WTC11 (cell line): ENCODE results near the gene PIP4K2C. TPM values are rescaled to one million over a fixed set of nuclear protein-coding genes. Genes with fewer than 3 reads are reported as not detected.

Experiments used
- ATAC-seq: fragments of 200-7000 bp; cut with Tn5 transposase; 2 replicates; pipeline ENCODE4 v1.10.0; 2021; ENCODE audit warnings: mild to moderate bottlenecking, moderate library complexity
- CTCF ChIA-PET: fragments of 300-600 bp; sonication (Branson Sonifier 250); formaldehyde crosslinking; loops from one replicate; lab custom pipeline; 2021; ENCODE audit warnings: antibody characterized with exemption; lab: Charles Lee
- POLR2A ChIA-PET: fragments of 350-600 bp; sonication (Branson Sonifier 250); formaldehyde crosslinking; loops from one replicate; lab custom pipeline; 2021; ENCODE audit warnings: antibody characterized with exemption; lab: Charles Lee
- DNase-seq: peaks from one replicate; pipeline ENCODE4 v3.0.0; 2021; ENCODE audit warnings: low spot score
- H3K27ac Mint-ChIP-seq: 2 replicates; pipeline ENCODE4 v1.8.0; 2021; ENCODE audit warnings: mixed read lengths
- H3K27me3 Mint-ChIP-seq: 2 replicates; pipeline ENCODE4 v1.8.0; 2021; ENCODE audit warnings: low read depth, mild to moderate bottlenecking, moderate library complexity, mixed read lengths
- H3K36me3 Mint-ChIP-seq: 2 replicates; pipeline ENCODE4 v1.8.0; 2021; ENCODE audit warnings: mixed read lengths
- H3K4me1 Mint-ChIP-seq: 2 replicates; pipeline ENCODE4 v1.8.0; 2022; ENCODE audit warnings: mixed read lengths
- H3K4me3 Mint-ChIP-seq: 2 replicates; pipeline ENCODE4 v1.8.0; 2021; ENCODE audit warnings: mild to moderate bottlenecking, moderate library complexity, mixed read lengths
- H3K9me3 Mint-ChIP-seq: 2 replicates; pipeline ENCODE4 v1.8.0; 2021; ENCODE audit warnings: mixed read lengths
- ESRRA ChIP-seq: sonication (generic); formaldehyde crosslinking; IDR thresholded peaks from 2 replicates; pipeline ENCODE4 v1.8.1; 2022; ENCODE audit warnings: mild to moderate bottlenecking, missing genetic modification reagents, borderline replicate concordance
- GTF2I ChIP-seq: fragments of 250-450 bp; sonication (Bioruptor Pico); conservative IDR thresholded peaks from 2 replicates; pipeline ENCODE4 v1.4.0; 2021; ENCODE audit warnings: mild to moderate bottlenecking
- IRF1 ChIP-seq: sonication (generic); formaldehyde crosslinking; IDR thresholded peaks from 2 replicates; pipeline ENCODE4 v1.8.0; 2023; ENCODE audit warnings: missing genetic modification reagents
- IRF2 ChIP-seq: sonication (generic); formaldehyde crosslinking; IDR thresholded peaks from 2 replicates; pipeline ENCODE4 v1.8.0; 2022; ENCODE audit warnings: low read depth, missing genetic modification reagents, borderline replicate concordance
- JAZF1 ChIP-seq: fragments of 250-450 bp; sonication (Bioruptor Pico); IDR thresholded peaks from 2 replicates; pipeline ENCODE4 v1.9.0; 2021; ENCODE audit warnings: moderate library complexity, mild to moderate bottlenecking, inconsistent platforms
- MAX ChIP-seq: sonication (generic); formaldehyde crosslinking; IDR thresholded peaks from 2 replicates; pipeline ENCODE4 v1.8.0; 2022; ENCODE audit warnings: mild to moderate bottlenecking, missing genetic modification reagents
- NFYB ChIP-seq: sonication (generic); formaldehyde crosslinking; conservative IDR thresholded peaks from 2 replicates; pipeline ENCODE4 v1.8.0; 2022; ENCODE audit warnings: low read depth, missing genetic modification reagents
- PRDM15 ChIP-seq: sonication (generic); formaldehyde crosslinking; IDR thresholded peaks from 2 replicates; pipeline ENCODE4 v1.8.0; 2022; ENCODE audit warnings: missing genetic modification reagents
- USF1 ChIP-seq: sonication (generic); formaldehyde crosslinking; IDR thresholded peaks from 2 replicates; pipeline ENCODE4 v1.8.0; 2022; ENCODE audit warnings: mild to moderate bottlenecking, missing genetic modification reagents
- USF2 ChIP-seq: sonication (generic); formaldehyde crosslinking; IDR thresholded peaks from 2 replicates; pipeline ENCODE4 v1.8.1; 2023; ENCODE audit warnings: mild to moderate bottlenecking, missing genetic modification reagents, moderate library complexity
- ZNF121 ChIP-seq: sonication (generic); formaldehyde crosslinking; IDR thresholded peaks from 2 replicates; pipeline ENCODE4 v1.8.0; 2023; ENCODE audit warnings: missing genetic modification reagents
- ZNF263 ChIP-seq: sonication (generic); formaldehyde crosslinking; IDR thresholded peaks from 2 replicates; pipeline ENCODE4 v1.8.1; 2022; ENCODE audit warnings: low read depth, mild to moderate bottlenecking, moderate library complexity, missing genetic modification reagents
- ZNF671 ChIP-seq: fragments of 250-450 bp; sonication (Bioruptor Pico); IDR thresholded peaks from 2 replicates; pipeline ENCODE4 v1.8.0; 2021; ENCODE audit warnings: mild to moderate bottlenecking
- total RNA-seq: library from RNA; stranded (reverse); gene quantifications from 3 replicates; pipeline ENCODE4 v1.2.3, GENCODE V29; 2021

Gene PIP4K2C
- total RNA-seq, 1 experiment from 2014 or later, result 25.4 TPM

GRCh38 chr12:57612711-57613426, 21.9 kb downstream of the PIP4K2C start:
- H3K4me3 Mint-ChIP-seq, result peak overlapping the region; percentile 76; the same call in 1 of the 2 replicates
- H3K4me1 Mint-ChIP-seq, result peaks cover 36% of the 10 kb centered on the region
- DNase-seq (no peak), ATAC-seq (no peak)
- peaks cover 69% of the 10 kb centered on the region for H3K27me3 Mint-ChIP-seq
- peaks cover 3% of the 10 kb centered on the region; the same call in 1 of the 2 replicates for H3K36me3 Mint-ChIP-seq
- CTCF ChIA-PET, result interaction anchor here (1.4 to 5.1 kb wide), 6 partner anchors 7 to 399 kb away, joined by 3 to 38 read pairs (median 12); partner anchors contain the start of genes B4GALNT1 and TSPAN31
- no peaks in the 10 kb centered on the region for H3K9me3 Mint-ChIP-seq
- TF ChIP-seq JAZF1 (no peak), ZNF263 (no peak), ZNF671 (CRISPR knock-in tag) (no peak), USF1 (CRISPR knock-in tag) (no peak), IRF2 (CRISPR knock-in tag) (no peak)
- POLR2A ChIA-PET, result no interaction called here
- no peak overlapping the region for H3K27ac Mint-ChIP-seq

- CTCF ChIA-PET, result interaction anchor here (0.6 to 5.1 kb wide), 15 partner anchors 14 to 399 kb away, joined by 3 to 38 read pairs (median 5); partner anchors contain the start of genes B4GALNT1, DCTN2, OS9 and PIP4K2C
- Mint-ChIP-seq H3K27me3 (peaks cover 76% of the 10 kb centered on the region), H3K4me3 (no peak overlapping the region), H3K36me3 (peaks cover 3% of the 10 kb centered on the region; the same call in 1 of the 2 replicates), H3K4me1 (peaks cover 33% of the 10 kb centered on the region), H3K9me3 (no peaks in the 10 kb centered on the region)
- TF ChIP-seq PRDM15 (peak; percentile 39; the same call in 1 of the 2 replicates), ESRRA (CRISPR knock-in tag) (no peak)
- TF ChIP-seq, all 79 proteins: peak for 1
- POLR2A ChIA-PET, result interaction anchor here (0.6 to 1.2 kb wide), 2 partner anchors 8 to 90 kb away, joined by 3 read pairs; no protein-coding TSS in a partner anchor
- DNase-seq (no peak), ATAC-seq (no peak)
- no peak overlapping the region for H3K27ac Mint-ChIP-seq
Observed at GRCh38 chr12:57613427-57614109, 22.6 kb downstream of the PIP4K2C start.

GRCh38 chr12:57614178-57614947, 23.4 kb downstream of the PIP4K2C start:
- Mint-ChIP-seq H3K4me3 (no peak overlapping the region), H3K27me3 (peaks cover 84% of the 10 kb centered on the region), H3K36me3 (peaks cover 5% of the 10 kb centered on the region), H3K4me1 (peaks cover 31% of the 10 kb centered on the region), H3K9me3 (no peaks in the 10 kb centered on the region), H3K27ac (no peak overlapping the region)
- ATAC-seq (peak; percentile 65), DNase-seq (peak; percentile 77)
- CTCF ChIA-PET, result interaction anchor here (0.6 to 5.1 kb wide), 16 partner anchors 13 to 400 kb away, joined by 3 to 38 read pairs (median 4); partner anchors contain the start of genes B4GALNT1, DCTN2, INHBE and OS9
- POLR2A ChIA-PET, result interaction anchor here (0.6 to 1.2 kb wide), 3 partner anchors 9 to 91 kb away, joined by 3 read pairs; no protein-coding TSS in a partner anchor
- no peak for TF ChIP-seq MAX
- no peak for TF ChIP-seq ZNF121
- no peak for TF ChIP-seq IRF1 (CRISPR knock-in tag)
- no peak for TF ChIP-seq GTF2I (CRISPR knock-in tag)
- peak; percentile 87 for TF ChIP-seq USF1 (CRISPR knock-in tag)
- TF ChIP-seq USF2 (CRISPR knock-in tag), result peak; percentile 83
- TF ChIP-seq NFYB (CRISPR knock-in tag), result peak; percentile 53
